ENCODE measurements around the gene PTN.

Gene PTN

GRCh38 chr7:137258552-137258951, 85.0 kb downstream of the PTN start:
- no peaks in the 10 kb centered on the region for H3K9me2 ChIP-seq (replicated peaks; ENCODE audit: control insufficient read depth, low read length)
- no peak overlapping the region for H3K4me3 ChIP-seq (ENCODE audit: low read length)
- H3K27ac ChIP-seq (ENCODE audit: low read depth, low read length): no peak overlapping the region
- TF ChIP-seq EZH2phosphoT487 (IDR thresholded peaks at IDR 0.05; ENCODE audit: borderline replicate concordance, low read length): no peak
- H4K20me1 ChIP-seq (ENCODE audit: control insufficient read depth, insufficient read depth, low read depth, low read length): no peaks in the 10 kb centered on the region
- H3K9me3 ChIP-seq (ENCODE audit: control insufficient read depth, insufficient read depth, low read length): no peaks in the 10 kb centered on the region
- H3K4me2 ChIP-seq (ENCODE audit: low read length): no peak overlapping the region
- no peaks in the 10 kb centered on the region for H3F3A ChIP-seq (ENCODE audit: control insufficient read depth, insufficient read depth)
- H3K27me3 ChIP-seq (ENCODE audit: control insufficient read depth, low read length): no peaks in the 10 kb centered on the region
- no peaks in the 10 kb centered on the region for H3K79me2 ChIP-seq (ENCODE audit: control insufficient read depth, low read length)
- H3K4me1 ChIP-seq (ENCODE audit: control insufficient read depth, low read length): no peaks in the 10 kb centered on the region
- no peaks in the 10 kb centered on the region for H3K36me3 ChIP-seq (ENCODE audit: control insufficient read depth, low read length)

- Histone ChIP-seq H3K27ac (ENCODE audit: low read depth, low read length) (no peak overlapping the region), H3K9me3 (ENCODE audit: control insufficient read depth, insufficient read depth, low read length) (no peaks in the 10 kb centered on the region), H4K20me1 (ENCODE audit: control insufficient read depth, insufficient read depth, low read depth, low read length) (no peaks in the 10 kb centered on the region), H3K9me2 (replicated peaks; ENCODE audit: control insufficient read depth, low read length) (no peaks in the 10 kb centered on the region), H3K4me2 (ENCODE audit: low read length) (no peak overlapping the region), H3F3A (ENCODE audit: control insufficient read depth, insufficient read depth) (no peaks in the 10 kb centered on the region), H3K27me3 (ENCODE audit: control insufficient read depth, low read length) (no peaks in the 10 kb centered on the region), H3K4me3 (ENCODE audit: low read length) (no peak overlapping the region), H3K4me1 (ENCODE audit: control insufficient read depth, low read length) (no peaks in the 10 kb centered on the region), H3K79me2 (ENCODE audit: control insufficient read depth, low read length) (no peaks in the 10 kb centered on the region), H3K36me3 (ENCODE audit: control insufficient read depth, low read length) (no peaks in the 10 kb centered on the region)
- TF ChIP-seq CTCF (IDR thresholded peaks at IDR 0.05; ENCODE audit: low read depth, low read length, poor library complexity, severe bottlenecking) (no peak), EZH2phosphoT487 (IDR thresholded peaks at IDR 0.05; ENCODE audit: borderline replicate concordance, low read length) (no peak)
Measured at GRCh38 chr7:137254766-137255165, 88.8 kb downstream of the PTN start.

- TF ChIP-seq EZH2phosphoT487 (IDR thresholded peaks at IDR 0.05; ENCODE audit: borderline replicate concordance, low read length) (no peak), CTCF (IDR thresholded peaks at IDR 0.05; ENCODE audit: low read depth, low read length, poor library complexity, severe bottlenecking) (no peak)
- Histone ChIP-seq H3F3A (ENCODE audit: control insufficient read depth, insufficient read depth) (no peaks in the 10 kb centered on the region), H4K20me1 (ENCODE audit: control insufficient read depth, insufficient read depth, low read depth, low read length) (no peaks in the 10 kb centered on the region), H3K4me1 (ENCODE audit: control insufficient read depth, low read length) (no peaks in the 10 kb centered on the region), H3K27me3 (ENCODE audit: control insufficient read depth, low read length) (no peaks in the 10 kb centered on the region), H3K4me3 (ENCODE audit: low read length) (no peak overlapping the region), H3K4me2 (ENCODE audit: low read length) (no peak overlapping the region), H3K79me2 (ENCODE audit: control insufficient read depth, low read length) (no peaks in the 10 kb centered on the region), H3K27ac (ENCODE audit: low read depth, low read length) (no peak overlapping the region), H3K9me3 (ENCODE audit: control insufficient read depth, insufficient read depth, low read length) (no peaks in the 10 kb centered on the region), H3K36me3 (ENCODE audit: control insufficient read depth, low read length) (no peaks in the 10 kb centered on the region), H3K9me2 (replicated peaks; ENCODE audit: control insufficient read depth, low read length) (no peaks in the 10 kb centered on the region; the same call in 1 of the 2 replicates)
Measured at GRCh38 chr7:137245890-137246289, 97.6 kb downstream of the PTN start.

GRCh38 chr7:137245186-137245585, 98.3 kb downstream of the PTN start:
- H3K9me3 ChIP-seq (ENCODE audit: control insufficient read depth, insufficient read depth, low read length): no peaks in the 10 kb centered on the region
- no peak overlapping the region for H3K4me3 ChIP-seq (ENCODE audit: low read length)
- TF ChIP-seq CTCF (IDR thresholded peaks at IDR 0.05; ENCODE audit: low read depth, low read length, poor library complexity, severe bottlenecking): no peak
- no peak for TF ChIP-seq EZH2phosphoT487 (IDR thresholded peaks at IDR 0.05; ENCODE audit: borderline replicate concordance, low read length)
- H3K4me2 ChIP-seq (ENCODE audit: low read length): no peak overlapping the region
- H3K4me1 ChIP-seq (ENCODE audit: control insufficient read depth, low read length): no peaks in the 10 kb centered on the region
- H3K79me2 ChIP-seq (ENCODE audit: control insufficient read depth, low read length): no peaks in the 10 kb centered on the region
- H3F3A ChIP-seq (ENCODE audit: control insufficient read depth, insufficient read depth): no peaks in the 10 kb centered on the region
- H3K27me3 ChIP-seq (ENCODE audit: control insufficient read depth, low read length): no peaks in the 10 kb centered on the region
- no peak overlapping the region for H3K27ac ChIP-seq (ENCODE audit: low read depth, low read length)
- no peaks in the 10 kb centered on the region for H4K20me1 ChIP-seq (ENCODE audit: control insufficient read depth, insufficient read depth, low read depth, low read length)
- H3K9me2 ChIP-seq (replicated peaks; ENCODE audit: control insufficient read depth, low read length): no peaks in the 10 kb centered on the region; the same call in 1 of the 2 replicates
- no peaks in the 10 kb centered on the region for H3K36me3 ChIP-seq (ENCODE audit: control insufficient read depth, low read length)
